Fibroblast of gingiva (primary cell): ENCODE data around the gene SLC5A6.
A peak's percentile ranks its signal among the peaks of the same experiment; 100 is the strongest.

Experiments
- DNase-seq: peaks from one replicate; pipeline ENCODE4 v3.0.0-alpha.2; 2011; ENCODE audit warnings: low read depth

SLC5A6 gene

DNA sequence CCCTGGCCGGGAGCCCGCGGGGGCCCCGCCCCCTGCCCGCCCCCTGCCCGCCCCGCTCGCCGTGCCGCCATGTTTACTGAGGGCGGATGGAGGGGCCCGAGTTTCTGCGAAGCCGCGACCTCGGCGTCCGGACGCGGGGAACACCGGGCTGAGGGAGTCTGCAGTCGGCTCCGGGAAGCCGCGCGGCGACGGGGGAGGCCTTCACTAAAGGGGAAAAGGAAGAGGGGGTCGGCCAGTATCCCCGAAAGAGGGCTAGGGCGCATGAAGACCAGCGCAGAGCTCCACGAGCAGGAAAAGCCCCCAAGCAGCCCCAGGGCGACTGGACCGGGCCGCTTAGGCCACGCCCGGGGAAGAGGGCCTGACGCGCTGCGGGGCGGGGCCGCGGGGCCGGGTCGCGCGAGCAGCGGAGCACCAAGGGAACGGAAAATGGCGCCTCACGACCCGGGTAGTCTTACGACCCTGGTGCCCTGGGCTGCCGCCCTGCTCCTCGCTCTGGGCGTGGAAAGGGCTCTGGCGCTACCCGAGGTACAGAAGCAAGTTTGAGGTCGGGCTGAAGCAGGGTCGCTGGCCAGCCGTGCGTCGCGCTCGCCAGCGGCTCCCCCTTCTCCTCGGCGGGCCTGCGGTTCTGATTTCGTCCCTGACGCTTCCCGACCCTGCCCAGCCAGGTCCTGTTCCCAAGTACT lies at the start of gene SLC5A6, which contains the start of gene ATRAID:
TSS of gene SLC5A6 (minus strand) at position 326 of the 683 bp plus-strand sequence. CDS start 4,618 bp downstream, outside the sequence.
TSS of gene ATRAID (plus strand) at position 99 of the 683 bp plus-strand sequence. CDS start at position 427, 328 bp downstream.
- DNase-seq: peak; percentile 89

DNA sequence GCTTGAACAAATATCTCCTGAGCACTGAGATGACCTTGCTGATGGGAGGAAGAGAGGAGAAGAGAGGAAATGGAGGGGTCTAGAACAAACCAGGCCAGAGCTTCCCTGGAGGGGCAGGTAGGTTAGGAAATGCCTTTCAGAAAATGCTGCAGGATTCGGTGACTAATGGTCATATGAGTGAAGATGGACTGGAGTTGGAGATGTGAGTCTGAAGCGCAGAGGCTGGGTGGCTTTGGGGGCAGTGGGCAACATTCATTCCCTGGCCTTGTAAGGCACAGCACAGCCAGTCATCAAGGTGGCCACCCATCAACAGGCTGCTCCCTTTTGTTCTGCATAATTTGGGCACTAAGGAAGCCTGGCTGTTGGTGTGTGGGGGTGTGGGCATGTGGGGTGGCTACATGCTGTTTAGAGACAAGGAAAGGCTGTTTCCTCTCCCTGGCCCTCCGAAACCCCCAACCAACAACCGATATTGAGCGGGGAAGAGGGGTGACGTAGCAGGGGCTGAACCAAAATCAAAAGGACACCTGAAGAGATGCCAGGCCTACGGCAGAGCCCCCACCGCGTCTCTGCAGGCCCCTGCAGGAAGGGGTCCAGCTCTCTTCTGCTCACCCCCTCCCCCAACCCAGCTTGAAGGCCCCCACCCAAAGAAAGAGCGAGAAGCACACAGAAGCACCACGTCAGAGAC lies 49.3 kb upstream of the SLC5A6 start:
- no peak for DNase-seq

DNA sequence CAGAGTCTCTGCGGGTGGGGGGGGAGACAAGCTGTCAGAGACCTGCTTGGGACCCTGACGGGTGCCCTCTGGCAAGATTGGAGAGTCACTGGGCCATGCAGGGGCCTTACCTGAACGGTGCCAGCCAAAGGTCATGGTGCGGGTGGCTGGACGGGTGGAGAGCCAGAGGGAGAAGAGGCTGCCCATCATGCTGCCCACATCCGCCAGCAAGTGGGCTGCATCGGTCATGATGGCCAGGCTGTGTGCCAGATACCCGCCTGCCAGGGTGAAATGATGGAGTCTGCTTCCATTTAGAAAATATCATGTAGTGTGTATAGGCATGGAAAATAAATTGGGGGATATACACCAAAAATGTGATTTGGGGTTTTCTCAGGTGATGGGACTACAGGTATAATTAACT lies 46.0 kb upstream of the SLC5A6 start:
- DNase-seq: no peak

DNA sequence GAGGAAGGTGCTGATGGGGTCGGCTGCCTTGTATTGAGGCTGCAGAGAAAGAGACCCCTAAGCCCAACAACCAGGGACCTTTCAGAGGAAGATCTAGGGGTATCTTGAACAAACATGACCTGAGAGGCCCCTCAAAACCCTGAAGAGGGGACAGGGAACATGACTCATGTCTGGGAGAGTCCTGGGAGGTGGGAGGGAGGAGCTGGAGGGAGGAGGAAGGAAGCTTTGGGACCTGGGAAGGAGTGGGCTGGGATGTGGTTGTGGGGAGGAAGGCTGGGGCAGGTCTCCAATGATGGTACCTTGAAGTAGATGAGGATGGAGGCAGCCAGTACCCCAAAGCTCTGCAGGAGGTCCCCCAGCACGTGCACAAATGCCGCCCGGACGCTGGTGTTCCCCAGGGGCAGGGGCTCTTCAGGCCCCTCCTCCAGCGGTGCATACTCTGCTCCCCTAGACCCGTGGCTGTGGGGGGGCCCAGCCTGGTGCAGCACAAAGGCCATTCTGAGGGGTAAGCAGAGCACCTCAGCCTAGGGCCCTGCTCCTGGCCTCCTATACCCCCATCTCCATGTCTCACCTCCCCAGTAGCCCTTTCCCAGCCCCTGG lies 44.9 kb upstream of the SLC5A6 start:
- DNase-seq: no peak

DNA sequence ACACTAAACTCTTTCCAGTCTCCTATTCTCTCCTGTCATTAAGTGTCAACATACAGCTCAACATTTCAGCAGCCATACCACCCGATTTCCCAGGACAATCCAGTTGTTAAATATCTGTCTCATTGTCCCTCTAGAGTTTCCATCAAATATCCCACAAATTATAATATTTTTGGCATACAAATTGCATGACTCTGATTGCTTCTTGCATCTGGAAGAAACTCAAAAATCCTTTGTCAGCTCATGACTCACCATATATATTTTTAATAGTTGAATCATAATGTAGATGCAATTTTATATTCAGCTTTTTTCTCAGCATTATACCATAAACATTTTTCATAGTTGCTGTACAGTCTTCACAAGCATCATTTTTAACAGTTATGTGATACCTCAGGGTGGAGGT lies 43.6 kb upstream of the SLC5A6 start:
- peak; percentile 64 for DNase-seq

DNA sequence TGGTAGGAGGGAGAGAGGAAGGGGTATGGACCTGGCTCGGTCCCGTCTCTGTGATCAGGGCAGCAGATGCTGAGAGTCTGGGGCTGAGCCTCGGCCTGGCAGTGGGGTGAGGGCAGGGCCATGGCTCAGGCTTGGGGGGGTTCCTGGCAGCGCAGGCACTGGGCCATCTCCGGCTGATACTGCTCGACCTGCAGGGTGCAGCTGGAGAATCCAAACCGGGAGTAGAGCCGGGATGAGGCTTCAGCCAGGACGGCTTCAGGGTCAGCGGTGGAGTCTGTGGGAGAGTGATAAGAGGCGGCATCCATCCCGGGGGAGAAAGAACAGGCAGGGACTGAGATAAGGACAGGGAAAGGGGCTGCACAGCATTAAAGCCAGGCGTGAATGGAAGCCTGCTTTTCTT lies 43.1 kb upstream of the SLC5A6 start:
- DNase-seq: no peak

DNA sequence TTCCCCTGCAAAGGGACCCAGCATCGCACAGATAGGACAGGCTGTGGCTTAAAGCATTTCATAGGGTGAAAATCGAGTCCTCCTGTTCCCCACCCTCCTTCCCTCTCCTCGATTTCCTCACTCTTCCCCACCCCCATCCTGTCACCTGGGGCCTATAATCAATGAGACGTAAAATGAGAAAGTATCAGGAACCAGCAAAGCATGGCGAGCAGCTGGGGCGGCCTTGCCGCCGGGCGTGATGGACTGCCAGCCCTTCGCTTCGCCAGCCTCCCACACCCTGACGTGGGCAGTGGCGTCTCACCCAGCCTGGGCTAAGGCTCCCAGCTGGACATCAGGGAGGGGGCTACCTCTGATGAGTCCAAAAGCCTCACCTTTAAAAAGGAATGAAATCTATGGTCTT lies 39.7 kb upstream of the SLC5A6 start:
- DNase-seq: no peak

DNA sequence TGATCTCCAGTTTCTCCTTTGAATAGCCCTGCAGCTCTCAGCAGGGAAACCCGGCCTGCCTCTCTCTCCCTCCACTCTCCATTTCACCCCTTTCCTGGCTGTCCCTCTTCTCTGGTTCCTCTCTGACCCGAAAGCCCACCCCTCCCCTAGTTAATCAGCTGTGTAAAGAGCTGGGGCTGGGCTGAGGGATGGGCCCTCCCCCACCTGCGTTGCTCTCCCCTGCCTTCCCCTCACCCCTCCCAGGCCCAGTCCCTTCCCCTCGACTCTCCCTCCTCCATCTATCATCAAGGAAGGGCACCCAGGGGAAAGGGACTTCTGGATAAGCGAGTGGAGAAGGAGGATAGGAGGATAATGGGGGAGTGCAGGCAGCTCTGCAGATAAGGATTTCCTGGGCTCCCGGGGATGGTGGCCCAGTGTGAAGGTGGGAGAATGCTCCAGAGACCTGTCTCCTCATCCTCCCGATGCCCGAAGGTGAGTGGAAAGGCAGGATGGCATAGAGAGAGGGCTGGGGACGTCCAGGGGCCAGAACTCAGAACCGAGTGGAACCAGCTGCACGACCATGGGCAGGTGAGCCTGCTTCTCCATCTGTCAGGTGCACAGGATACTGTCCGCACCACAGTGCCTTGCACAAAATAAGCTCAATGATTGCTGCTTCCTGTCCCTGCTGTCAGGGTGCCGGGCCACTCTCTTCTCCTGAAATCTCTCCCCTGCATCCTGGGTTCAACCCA lies 38.7 kb upstream of the SLC5A6 start:
- no peak for DNase-seq

DNA sequence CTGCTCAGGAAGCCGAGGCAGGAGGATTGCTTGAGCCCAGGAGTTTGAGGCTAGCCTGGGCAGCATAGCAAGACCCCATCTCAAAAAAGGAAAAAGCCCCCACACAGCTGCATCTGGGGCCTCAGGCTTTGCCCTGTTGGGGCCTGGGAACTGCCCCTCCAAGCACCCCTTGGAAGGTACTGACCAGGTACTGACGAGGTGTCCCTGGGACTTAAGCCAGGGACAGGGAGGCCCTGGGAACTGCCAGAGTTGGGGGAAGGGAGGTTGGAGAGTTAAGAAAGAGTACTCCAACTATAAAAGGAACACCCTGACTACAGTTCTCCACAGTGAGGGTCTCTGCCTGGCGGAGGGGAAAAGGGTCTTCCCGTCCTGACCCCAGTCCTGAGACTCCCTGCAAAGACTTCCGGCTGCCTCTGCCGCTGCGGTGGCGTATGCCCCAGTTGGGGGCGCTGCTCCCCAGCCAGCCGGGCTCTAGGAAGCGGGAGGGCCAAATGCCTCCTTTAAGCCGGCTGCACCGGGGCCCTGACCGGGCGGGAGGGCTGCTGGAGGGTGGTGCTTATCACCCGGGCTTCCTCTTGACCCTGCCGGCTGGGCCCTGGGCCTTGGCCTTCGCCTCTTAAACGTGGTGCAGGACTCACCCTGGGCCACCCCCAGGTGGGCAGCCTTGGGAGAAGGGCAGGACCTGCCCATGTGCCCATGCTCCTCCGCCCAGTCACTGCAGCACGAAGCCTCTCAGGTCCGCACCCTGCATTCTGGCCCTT lies 38.0 kb upstream of the SLC5A6 start:
- peak; percentile 22 for DNase-seq

DNA sequence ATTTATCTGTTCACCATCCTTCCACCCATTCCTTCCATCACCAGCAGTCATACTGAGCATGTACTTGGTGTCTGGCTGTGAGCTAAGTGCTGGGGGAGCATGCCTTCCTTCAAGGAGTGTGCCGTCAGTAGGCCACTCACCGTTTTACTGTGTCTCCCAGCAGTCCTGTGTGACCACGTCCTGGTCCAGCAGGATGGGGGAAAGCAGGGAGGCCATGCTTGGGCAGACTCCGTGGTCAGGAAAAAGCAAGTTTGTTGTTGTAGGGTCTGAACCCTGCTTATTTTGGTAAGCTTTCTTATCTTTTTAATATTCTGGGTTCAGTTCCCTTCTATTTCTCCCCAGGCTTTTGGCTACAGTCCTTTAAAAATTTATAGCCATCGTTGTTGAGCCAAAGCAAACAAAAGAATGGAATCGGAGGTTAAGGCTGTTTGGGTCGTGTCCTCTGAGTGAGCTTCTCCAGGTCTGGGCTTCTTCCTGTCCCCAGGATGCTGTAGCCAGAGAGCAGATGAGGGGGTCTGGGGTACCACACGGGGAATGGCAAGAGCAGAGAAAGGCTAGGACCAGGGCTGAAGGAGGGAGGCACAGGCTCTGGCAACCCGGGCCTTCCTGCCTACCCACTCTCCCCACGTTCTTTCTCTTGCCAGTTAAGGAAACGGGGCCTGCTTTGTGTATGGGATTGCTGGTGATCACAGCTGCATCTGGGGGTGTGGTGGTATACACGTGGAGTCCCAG lies 37.3 kb upstream of the SLC5A6 start:
- DNase-seq: no peak

DNA sequence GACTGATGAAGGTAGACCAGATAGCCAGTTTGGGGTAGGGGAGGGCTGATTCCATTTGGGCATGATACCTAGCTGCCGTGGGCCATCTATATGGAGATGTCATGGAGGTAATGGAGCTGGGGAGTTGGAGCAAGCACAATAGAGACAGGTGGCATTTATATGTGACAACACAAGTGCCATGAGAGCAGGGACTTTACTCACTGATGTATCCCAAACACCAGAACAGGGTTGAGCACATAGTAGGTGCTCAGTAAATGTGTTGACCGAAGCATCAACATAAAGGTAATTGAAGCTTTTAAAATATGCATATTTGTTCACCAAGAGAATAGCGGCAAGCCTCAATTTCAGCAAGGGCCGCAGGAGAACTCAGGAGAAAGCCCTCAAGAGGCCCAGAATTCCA lies 35.8 kb upstream of the SLC5A6 start:
- no peak for DNase-seq

DNA sequence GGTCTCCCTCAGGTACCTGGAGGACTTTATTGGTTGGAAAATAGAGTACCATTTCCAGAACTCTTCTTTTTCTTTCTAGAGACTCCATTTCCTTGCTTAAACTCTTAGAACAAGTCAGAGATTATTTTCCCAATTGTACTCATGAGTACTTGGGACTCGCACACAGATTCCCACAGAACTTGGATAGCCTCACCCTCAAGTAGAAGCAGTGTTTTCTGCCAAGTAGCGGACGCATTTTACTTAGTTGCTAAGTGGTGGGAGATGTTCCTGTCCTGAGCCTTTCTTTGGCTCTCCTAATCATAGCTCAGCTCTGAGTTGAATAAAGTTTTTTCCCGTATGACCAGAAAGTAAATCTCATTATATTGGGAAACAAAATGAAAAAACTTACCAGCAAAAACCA lies 33.6 kb upstream of the SLC5A6 start:
- DNase-seq: no peak

DNA sequence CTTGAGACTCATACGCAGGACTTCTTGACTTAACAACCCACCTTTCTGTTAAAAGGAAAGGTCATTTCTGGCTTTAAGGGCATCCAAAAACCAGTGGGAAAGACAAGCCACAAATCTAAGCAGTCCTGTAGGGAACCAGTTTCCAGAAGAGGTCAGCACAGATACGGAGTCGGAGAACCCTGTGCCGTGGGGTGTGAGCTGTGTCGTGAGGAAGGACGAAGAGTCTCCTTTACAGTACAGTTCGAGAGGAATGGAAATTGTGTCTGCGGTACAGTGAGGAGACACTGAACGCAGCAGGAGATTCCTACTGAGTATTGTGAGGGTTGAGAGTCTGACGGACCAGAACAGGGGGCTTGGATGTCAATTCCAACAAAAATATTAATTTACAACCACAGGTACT lies 33.0 kb upstream of the SLC5A6 start:
- DNase-seq: no peak

DNA sequence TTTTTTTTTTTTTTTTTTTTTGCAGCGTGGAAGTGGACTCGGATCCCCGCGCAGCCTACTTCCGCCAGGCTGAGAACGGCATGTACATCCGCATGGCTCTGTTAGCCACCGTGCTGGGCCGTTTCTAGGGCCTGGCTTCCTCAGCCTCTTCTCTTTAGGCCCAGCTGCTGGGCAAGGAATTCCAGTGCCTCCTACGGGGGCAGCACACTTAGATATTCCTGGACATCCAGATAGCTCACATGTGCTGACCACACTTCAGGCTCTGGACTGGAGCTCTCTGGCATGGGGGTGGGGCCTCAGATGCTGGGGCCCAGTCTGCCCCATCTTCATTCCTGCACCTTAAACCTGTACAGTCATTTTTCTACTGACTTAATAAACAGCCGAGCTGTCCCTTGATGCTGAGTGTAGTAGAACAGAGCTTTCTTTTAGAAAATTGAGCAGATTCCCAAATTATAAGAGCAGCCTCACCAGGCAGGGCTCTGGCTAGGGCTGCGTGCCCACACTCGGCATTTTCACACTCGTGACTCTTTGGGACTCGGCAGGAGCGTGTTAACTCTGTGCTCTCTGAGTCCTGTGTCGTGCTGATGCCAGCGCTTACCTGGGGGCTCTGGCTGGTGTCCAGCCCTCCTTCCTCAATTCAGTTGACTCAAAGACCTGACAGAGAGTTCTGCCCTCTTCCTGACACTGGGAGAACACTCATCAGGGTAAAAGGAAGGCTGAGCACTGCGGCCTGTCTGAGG lies 31.5 kb upstream of the SLC5A6 start:
- no peak for DNase-seq

DNA sequence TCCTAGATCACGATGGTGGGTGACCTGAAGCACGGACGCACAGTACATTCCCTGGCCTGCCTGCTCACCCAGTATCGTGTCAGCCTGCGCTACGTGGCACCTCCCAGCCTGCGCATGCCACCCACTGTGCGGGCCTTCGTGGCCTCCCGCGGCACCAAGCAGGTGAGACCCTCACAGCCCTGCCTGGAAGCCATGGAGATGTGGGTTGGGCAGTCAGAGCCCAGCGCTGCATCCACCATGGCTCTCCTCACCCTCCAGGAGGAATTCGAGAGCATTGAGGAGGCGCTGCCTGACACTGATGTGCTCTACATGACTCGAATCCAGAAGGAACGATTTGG lies 30.5 kb upstream of the SLC5A6 start:
- no peak for DNase-seq

DNA sequence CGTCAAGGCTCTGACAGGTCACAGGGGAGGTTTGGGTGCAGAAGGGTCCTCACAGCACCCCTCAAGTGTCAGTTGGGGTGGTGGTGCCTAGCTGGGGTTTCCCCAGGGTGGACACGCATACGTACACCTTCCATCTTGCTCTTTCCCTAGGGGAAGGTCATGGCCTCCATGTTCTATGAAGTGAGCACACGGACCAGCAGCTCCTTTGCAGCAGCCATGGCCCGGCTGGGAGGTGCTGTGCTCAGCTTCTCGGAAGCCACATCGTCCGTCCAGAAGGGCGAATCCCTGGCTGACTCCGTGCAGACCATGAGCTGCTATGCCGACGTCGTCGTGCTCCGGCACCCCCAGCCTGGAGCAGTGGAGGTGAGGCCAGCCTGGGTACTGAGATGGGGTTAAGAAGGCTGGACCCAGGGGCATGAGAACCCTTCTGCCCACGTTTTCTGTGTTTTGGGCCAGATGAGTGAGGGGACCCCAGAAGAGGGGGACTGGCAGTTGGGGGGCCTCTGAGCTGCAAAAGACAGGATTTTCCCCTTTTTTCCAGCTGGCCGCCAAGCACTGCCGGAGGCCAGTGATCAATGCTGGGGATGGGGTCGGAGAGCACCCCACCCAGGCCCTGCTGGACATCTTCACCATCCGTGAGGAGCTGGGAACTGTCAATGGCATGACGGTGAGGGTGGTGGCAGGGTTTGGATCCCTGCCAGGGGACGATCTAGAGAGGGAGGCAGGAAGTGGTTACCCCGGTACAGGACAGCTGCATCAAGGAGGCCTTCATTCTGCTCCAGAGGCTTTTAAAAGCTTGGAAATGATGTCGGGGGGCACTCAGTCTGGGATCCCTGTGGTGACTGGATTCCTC lies 29.9 kb upstream of the SLC5A6 start:
- DNase-seq: no peak

DNA sequence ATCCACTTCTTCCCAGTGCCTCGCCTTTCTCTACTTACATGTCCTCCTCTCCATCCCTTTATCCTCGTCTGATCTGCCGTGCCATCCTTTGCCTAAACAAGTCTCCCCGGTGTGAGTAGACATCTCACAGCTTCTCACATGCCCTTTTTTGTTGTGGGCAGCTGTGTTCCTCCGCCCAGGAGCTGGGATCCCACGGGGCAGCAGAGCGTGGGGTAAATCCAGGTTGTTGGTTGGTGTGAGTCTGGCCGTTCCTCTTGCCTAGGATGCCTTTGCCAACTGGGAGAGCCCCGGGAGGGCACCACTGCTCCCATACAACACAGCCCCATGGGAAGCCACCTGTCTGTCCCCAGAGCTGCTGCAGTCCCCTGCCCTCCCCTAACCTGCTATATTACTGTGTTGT lies 28.3 kb upstream of the SLC5A6 start:
- DNase-seq: no peak

DNA sequence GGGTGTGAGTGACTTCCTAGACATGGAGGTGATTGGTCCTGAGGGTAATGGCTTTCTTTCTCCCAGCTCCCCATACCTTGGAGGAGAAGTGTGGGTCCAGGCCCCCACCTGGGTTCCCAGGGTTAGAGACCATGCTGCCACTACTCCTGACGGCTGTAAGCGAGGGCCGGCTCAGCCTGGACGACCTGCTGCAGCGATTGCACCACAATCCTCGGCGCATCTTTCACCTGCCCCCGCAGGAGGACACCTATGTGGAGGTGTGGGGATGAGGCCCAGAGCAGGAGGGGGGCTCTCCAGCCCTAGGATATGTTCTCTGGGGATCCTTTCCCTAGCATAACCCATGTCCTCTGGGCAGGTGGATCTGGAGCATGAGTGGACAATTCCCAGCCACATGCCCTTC lies 26.9 kb upstream of the SLC5A6 start:
- DNase-seq: no peak

DNA sequence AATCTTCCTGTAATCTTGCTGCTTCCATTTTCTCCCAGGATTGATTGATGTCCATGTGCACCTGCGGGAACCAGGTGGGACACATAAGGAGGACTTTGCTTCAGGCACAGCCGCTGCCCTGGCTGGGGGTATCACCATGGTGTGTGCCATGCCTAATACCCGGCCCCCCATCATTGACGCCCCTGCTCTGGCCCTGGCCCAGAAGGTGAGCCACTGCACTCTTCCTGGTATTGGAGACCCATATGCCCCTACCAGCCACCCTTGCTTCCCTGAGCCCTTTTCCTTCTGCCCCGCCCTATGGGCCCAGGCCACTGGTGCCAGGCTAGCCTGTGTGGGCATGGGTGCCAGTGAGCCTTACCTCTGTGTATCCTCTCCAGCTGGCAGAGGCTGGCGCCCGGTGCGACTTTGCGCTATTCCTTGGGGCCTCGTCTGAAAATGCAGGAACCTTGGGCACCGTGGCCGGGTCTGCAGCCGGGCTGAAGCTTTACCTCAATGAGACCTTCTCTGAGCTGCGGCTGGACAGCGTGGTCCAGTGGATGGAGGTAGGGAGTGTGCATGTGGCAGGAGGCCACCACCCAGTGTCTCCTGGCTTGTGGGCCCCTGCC lies 25.4 kb upstream of the SLC5A6 start:
- no peak for DNase-seq
